Measurements from ENCODE around the gene HSBP1L1. TPM values are rescaled to one million over a fixed set of nuclear protein-coding genes. Genes with fewer than 3 reads are reported as not detected.
"Not testable (repeated sequence)": the region's sequence is repeated elsewhere in the genome, so short reads cannot be mapped to it uniquely, and the experiment has no call there.

Gene HSBP1L1
- total RNA-seq, 1 donor from 2014 or later: 12.5 TPM

DNA sequence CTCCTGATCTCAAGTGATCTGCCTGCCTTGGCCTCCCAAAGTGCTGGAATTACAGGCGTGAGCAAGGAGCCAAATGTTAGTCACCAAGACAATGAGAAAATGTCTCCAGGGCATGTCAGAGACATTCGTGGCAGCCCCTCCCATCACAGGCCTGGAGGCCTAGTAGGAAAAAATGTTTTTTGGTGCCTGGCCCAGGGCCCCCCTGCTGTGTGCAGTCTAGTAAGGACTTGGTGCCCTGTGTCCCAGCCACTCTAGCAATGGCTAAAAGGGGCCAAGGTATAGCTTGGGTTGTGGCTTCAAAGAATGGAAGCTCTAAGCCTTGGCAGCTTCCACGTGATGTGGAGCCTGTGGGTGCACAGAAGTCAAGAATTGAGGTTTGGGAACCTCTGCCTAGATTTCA is 36.4 kb downstream of the HSBP1L1 start:
- ATAC-seq (no peak), DNase-seq (ENCODE audit: missing footprints) (no peak)
- intact Hi-C loops (cut with DNase I): no loop called here

DNA sequence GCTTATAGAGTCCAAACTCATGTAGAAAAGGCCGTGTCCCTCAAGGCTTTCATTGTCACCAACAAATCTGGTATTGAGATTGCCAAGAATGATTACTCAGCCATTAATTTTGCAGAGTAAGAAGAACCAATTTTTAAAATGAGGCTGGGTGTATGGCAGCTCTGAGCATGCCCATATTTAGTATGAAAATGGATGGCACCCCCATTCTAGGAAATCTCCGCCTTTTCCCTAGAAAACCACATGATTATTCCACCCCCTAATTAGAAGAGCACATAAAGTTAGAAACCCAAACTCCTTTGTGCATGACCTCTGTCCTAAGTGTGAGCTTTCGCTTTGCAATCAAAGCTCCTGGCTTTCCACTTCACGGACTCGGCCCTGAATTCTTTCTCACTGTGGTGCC is 38.0 kb downstream of the HSBP1L1 start:
- ATAC-seq: no peak
- intact Hi-C loops (cut with DNase I): no loop called here
- DNase-seq (ENCODE audit: missing footprints): no peak

DNA sequence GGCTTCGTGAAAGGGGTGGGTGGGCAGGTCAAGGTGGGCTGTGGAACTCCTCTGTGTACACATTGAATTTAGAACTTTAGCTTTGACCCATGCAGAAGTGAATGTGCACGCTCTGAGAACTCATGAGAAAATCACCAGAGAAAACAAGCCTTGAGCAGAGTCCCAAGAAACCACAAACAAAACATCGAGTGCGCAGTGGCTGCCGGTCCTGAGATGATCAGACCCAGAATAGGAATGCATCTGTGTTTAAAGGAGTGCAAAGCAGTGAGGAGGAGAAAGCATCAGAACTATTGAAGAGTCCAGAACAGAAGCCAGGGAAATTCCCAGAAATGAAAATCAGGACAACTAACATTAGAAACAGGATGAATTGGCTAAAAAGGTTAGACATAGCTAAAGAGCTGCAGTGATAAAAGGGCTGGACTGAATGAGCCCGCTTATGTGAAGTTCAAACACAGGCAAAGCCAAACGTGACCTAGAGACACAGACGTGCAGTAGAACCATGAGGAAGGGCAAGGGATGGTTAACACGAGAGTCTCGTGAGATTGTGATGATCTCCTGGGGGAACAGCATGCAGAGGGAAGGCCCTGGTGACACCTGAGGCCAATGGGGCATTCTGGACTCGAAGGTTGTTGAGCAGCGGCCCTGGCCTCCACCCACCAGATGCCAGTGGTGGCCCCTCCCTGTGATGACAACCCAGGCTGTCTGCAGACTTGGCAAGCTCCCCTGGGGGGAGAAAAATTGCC is 40.3 kb downstream of the HSBP1L1 start:
- DNase-seq (ENCODE audit: missing footprints) (no peak), ATAC-seq (no peak)
- intact Hi-C loops (cut with DNase I): no loop called here

DNA sequence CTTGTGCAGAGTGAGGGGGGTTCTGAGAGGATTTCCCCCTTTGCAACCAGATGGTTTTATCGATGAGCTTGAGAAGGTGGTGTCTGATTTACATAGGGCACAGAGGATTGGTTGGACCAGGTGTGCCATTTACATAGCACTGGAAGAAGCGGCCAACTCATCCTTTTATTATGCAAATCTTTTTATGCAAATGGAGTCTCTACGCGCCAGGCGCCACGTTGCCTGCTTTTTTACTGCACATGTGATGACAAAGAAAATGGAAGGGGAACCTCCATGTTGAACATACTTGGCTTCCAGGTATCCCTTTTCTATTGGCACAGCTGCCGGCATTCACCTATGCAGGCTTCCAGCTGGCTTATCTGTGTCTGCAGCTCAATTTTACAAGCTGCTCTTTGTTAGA is 42.3 kb downstream of the HSBP1L1 start:
- intact Hi-C loops (cut with DNase I): no loop called here
- no peak for ATAC-seq
- DNase-seq (ENCODE audit: missing footprints): no peak

GRCh38 chr18:80009661-80010550 is 45.5 kb downstream of the HSBP1L1 start:
- ATAC-seq: peak; percentile 96
- peak; percentile 75 for DNase-seq (ENCODE audit: missing footprints)
- intact Hi-C loops (cut with DNase I): no loop called here

- intact Hi-C loops (cut with DNase I): no loop called here
These were observed 46.1 kb downstream of the HSBP1L1 start for GRCh38 chr18:80010551-80010906.

GRCh38 chr18:80011496-80012137 is 47.2 kb downstream of the HSBP1L1 start:
- ATAC-seq; intact Hi-C loops (cut with DNase I); DNase-seq (ENCODE audit: missing footprints): not testable (repeated sequence)

More at GRCh38 chr18:80010551-80010906, 46.1 kb downstream of the HSBP1L1 start:
- ATAC-seq (peak; percentile 35), DNase-seq (ENCODE audit: missing footprints) (no peak)

DNA sequence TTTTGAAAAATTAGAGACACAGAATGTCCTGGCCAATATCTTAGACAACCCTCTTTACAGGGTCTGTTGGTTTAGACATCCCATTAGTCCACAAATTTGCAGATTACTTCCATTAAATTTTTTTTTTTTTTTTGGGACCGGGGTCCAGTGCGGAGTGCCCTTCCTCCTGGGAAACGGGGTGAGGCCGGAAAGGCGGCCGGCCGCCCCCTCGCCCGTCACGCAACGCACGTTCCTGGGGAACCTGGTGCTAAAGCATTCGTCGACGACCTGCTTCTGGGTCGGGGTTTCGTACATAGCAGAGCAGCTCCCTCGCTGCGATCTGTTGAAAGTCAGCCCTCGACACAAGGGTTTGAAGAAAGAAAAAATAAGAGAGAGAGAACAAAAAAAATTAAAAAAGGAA is 48.3 kb downstream of the HSBP1L1 start:
- ATAC-seq (no peak), DNase-seq (ENCODE audit: missing footprints) (no peak)
- intact Hi-C loops (cut with DNase I): no loop called here

Other genes starting within 250 kb of the HSBP1L1 start
- gene KCNG2, start 166.7 kb upstream of the HSBP1L1 start, total RNA-seq: not detected
- 29.3 TPM for gene SLC66A2, start 13.0 kb upstream of the HSBP1L1 start, total RNA-seq
- gene TXNL4A, start 23.9 kb downstream of the HSBP1L1 start, total RNA-seq: 90.8 TPM
- 25.3 TPM for gene RBFA, start 69.8 kb downstream of the HSBP1L1 start, total RNA-seq
- 7.4 TPM for gene ADNP2, start 144.6 kb downstream of the HSBP1L1 start, total RNA-seq

Measured in Right ventricle myocardium inferior (tissue), 1 donor.